OCI-LY3 (cell line): Measurements from ENCODE around the gene DNMT3A.

ENCODE experiments used
- EZH2phosphoT487 ChIP-seq: fragments of 200-600 bp; shearing (Covaris generic); IDR thresholded peaks from 2 replicates; pipeline ENCODE4 v1.6.1; 2018; ENCODE audit warnings: antibody characterized with exemption, mixed run types, low read depth
- TF ChIP-seq, protein P1 (sequence below): fragments of 200-600, 300-600 bp; sonication (generic); IDR thresholded peaks from 2 replicates; pipeline ENCODE4 v1.5.1; 2014; ENCODE audit warnings: antibody characterized with exemption, low read length, low read depth

- TF ChIP-seq, protein P1, sequence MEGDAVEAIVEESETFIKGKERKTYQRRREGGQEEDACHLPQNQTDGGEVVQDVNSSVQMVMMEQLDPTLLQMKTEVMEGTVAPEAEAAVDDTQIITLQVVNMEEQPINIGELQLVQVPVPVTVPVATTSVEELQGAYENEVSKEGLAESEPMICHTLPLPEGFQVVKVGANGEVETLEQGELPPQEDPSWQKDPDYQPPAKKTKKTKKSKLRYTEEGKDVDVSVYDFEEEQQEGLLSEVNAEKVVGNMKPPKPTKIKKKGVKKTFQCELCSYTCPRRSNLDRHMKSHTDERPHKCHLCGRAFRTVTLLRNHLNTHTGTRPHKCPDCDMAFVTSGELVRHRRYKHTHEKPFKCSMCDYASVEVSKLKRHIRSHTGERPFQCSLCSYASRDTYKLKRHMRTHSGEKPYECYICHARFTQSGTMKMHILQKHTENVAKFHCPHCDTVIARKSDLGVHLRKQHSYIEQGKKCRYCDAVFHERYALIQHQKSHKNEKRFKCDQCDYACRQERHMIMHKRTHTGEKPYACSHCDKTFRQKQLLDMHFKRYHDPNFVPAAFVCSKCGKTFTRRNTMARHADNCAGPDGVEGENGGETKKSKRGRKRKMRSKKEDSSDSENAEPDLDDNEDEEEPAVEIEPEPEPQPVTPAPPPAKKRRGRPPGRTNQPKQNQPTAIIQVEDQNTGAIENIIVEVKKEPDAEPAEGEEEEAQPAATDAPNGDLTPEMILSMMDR: no peak
- no peak for TF ChIP-seq EZH2phosphoT487
Observed at GRCh38 chr2:25335204-25335603, 6.5 kb downstream of the DNMT3A start.
